Breast epithelium (tissue), 3 donors: Measurements from ENCODE around the gene NBEAL1.

ENCODE experiments used
- POLR2A ChIP-seq: fragments of 450-650 bp; IDR thresholded peaks from one replicate; pipeline ENCODE4 v1.6.1; 2016; ENCODE audit warnings: antibody characterized with exemption, mild to moderate bottlenecking, moderate library complexity
- TF ChIP-seq, protein P1 (sequence below), 3 donors: fragments of 450-650 bp; IDR thresholded peaks; one replicate each; pipeline ENCODE4 v1.5.1; 2016 to 2017; ENCODE audit warnings: antibody characterized with exemption in 3 of 3, mild to moderate bottlenecking in 3 of 3, moderate library complexity in 3 of 3

DNA sequence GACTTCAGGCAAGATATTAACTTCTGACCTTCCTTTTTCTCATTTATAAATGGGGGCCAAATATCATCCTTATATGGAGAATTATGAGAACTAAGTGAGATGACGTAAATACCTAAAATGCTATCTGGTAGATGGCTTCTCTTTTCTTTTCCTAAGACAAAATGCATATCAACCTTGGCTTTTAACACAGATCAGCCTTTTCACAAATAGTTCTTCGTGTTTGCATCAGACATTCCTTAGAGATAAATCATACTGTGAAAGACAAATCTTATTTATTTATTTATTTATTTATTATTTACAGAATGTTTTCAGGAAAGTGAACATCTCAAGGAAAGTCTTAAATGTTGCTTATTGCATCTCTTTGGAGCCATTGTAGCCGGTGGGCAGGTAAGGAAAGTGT lies 62.8 kb downstream of the NBEAL1 start:
- no peak for TF ChIP-seq POLR2A
- TF ChIP-seq, protein P1, sequence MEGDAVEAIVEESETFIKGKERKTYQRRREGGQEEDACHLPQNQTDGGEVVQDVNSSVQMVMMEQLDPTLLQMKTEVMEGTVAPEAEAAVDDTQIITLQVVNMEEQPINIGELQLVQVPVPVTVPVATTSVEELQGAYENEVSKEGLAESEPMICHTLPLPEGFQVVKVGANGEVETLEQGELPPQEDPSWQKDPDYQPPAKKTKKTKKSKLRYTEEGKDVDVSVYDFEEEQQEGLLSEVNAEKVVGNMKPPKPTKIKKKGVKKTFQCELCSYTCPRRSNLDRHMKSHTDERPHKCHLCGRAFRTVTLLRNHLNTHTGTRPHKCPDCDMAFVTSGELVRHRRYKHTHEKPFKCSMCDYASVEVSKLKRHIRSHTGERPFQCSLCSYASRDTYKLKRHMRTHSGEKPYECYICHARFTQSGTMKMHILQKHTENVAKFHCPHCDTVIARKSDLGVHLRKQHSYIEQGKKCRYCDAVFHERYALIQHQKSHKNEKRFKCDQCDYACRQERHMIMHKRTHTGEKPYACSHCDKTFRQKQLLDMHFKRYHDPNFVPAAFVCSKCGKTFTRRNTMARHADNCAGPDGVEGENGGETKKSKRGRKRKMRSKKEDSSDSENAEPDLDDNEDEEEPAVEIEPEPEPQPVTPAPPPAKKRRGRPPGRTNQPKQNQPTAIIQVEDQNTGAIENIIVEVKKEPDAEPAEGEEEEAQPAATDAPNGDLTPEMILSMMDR (IDR thresholded peaks at IDR 0.05) = no peak
